SU-DHL-6 (cell line): ENCODE results near the gene ACYP1.

Experiments
- H2AFZ ChIP-seq: fragments of 200-600 bp; sonication (generic); 2 replicates; pipeline ENCODE4 v1.6.1; 2014; ENCODE audit warnings: low read depth, mild to moderate bottlenecking, moderate library complexity, mixed read lengths, antibody characterized with exemption, low read length; ENCODE audit not compliant: severe bottlenecking
- H3F3A ChIP-seq: fragments of 200-600 bp; shearing (Covaris generic); 2 replicates; pipeline ENCODE4 v1.6.0; 2016; ENCODE audit warnings: antibody characterized with exemption, mild to moderate bottlenecking; ENCODE audit not compliant: insufficient read depth
- H3K27ac ChIP-seq: fragments of 200-600 bp; sonication (generic); 2 replicates; pipeline ENCODE4 v1.5.1; 2016; ENCODE audit warnings: low read depth, mild to moderate bottlenecking, low read length, moderate library complexity, mixed read lengths
- H3K27me3 ChIP-seq: fragments of 200-600 bp; sonication (generic), shearing (Covaris generic); 2 replicates; pipeline ENCODE4 v1.6.0; 2014; ENCODE audit warnings: mild to moderate bottlenecking, low read length
- H3K36me3 ChIP-seq: fragments of 200-600 bp; sonication (generic); 2 replicates; pipeline ENCODE4 v1.6.1; 2014; ENCODE audit warnings: mild to moderate bottlenecking, low read length, mixed read lengths
- H3K4me2 ChIP-seq: fragments of 300-600, 200-600 bp; shearing (Covaris generic), sonication (generic); 2 replicates; pipeline ENCODE4 v1.6.0; 2014; ENCODE audit warnings: low read length, low read depth, mild to moderate bottlenecking; ENCODE audit not compliant: poor library complexity, severe bottlenecking
- H3K4me3 ChIP-seq: fragments of 200-600 bp; sonication (generic); 2 replicates; pipeline ENCODE4 v1.5.1; 2014; ENCODE audit warnings: antibody characterized with exemption, low read length, mild to moderate bottlenecking, mixed read lengths; ENCODE audit not compliant: insufficient read depth, poor library complexity, severe bottlenecking
- H3K79me2 ChIP-seq: fragments of 200-600 bp; sonication (generic); 2 replicates; pipeline ENCODE4 v1.6.1; 2014; ENCODE audit warnings: mild to moderate bottlenecking, low read length, moderate library complexity; ENCODE audit not compliant: insufficient read depth
- H3K9ac ChIP-seq: fragments of 200-600 bp; sonication (generic); 2 replicates; pipeline ENCODE4 v1.7.0; 2014; ENCODE audit warnings: mild to moderate bottlenecking, low read length
- H3K9me2 ChIP-seq: fragments of 200-600 bp; sonication (generic); replicated peaks from 2 replicates; pipeline ENCODE4 v1.6.1; 2014; ENCODE audit warnings: low read length; ENCODE audit not compliant: insufficient read depth
- H3K9me3 ChIP-seq: fragments of 200-600 bp; sonication (generic); 2 replicates; pipeline ENCODE4 v1.6.1; 2014; ENCODE audit warnings: low read length, mixed read lengths; ENCODE audit not compliant: insufficient read depth
- H4K20me1 ChIP-seq: fragments of 200-600 bp; sonication (generic); 2 replicates; pipeline ENCODE4 v1.6.1; 2014; ENCODE audit warnings: low read depth, mild to moderate bottlenecking, antibody characterized with exemption, low read length, moderate library complexity, mixed read lengths
- CTCF ChIP-seq: fragments of 200-600 bp; sonication (generic); IDR thresholded peaks from one replicate; pipeline ENCODE4 v1.5.1; 2017; ENCODE audit warnings: antibody characterized with exemption, mild to moderate bottlenecking, low read length, moderate library complexity; ENCODE audit not compliant: insufficient read depth, poor library complexity, severe bottlenecking
- EZH2phosphoT487 ChIP-seq: fragments of 200-600 bp; sonication (generic), shearing (Covaris generic); conservative IDR thresholded peaks from 2 replicates; pipeline ENCODE4 v1.6.1; 2018; ENCODE audit warnings: mild to moderate bottlenecking, antibody characterized with exemption, low read length, moderate library complexity, mixed read lengths

The ACYP1 gene

GRCh38 chr14:75005357-75005756 is 58.5 kb downstream of the ACYP1 start:
- H4K20me1 ChIP-seq = no peaks in the 10 kb centered on the region
- H3K36me3 ChIP-seq = peaks cover 13% of the 10 kb centered on the region; the same call in 1 of the 2 replicates
- H3K9me2 ChIP-seq = no peaks in the 10 kb centered on the region
- peaks cover 16% of the 10 kb centered on the region for H3K79me2 ChIP-seq
- no peak overlapping the region for H3K4me3 ChIP-seq
- H3F3A ChIP-seq = no peaks in the 10 kb centered on the region
- H2AFZ ChIP-seq = no peak overlapping the region
- no peaks in the 10 kb centered on the region for H3K9me3 ChIP-seq
- no peak overlapping the region for H3K9ac ChIP-seq
- no peak for TF ChIP-seq EZH2phosphoT487
- no peak overlapping the region for H3K4me2 ChIP-seq
- H3K27ac ChIP-seq = no peak overlapping the region
- no peaks in the 10 kb centered on the region for H3K27me3 ChIP-seq

- peaks cover 10% of the 10 kb centered on the region; the same call in 1 of the 2 replicates for H3K36me3 ChIP-seq
- 0 out of 2 replicates have a peak overlapping the region, but pooled peaks have one; percentile 2 for H3K27ac ChIP-seq
- H4K20me1 ChIP-seq = no peaks in the 10 kb centered on the region
- peak overlapping the region; percentile 82 for H3K4me3 ChIP-seq
- H3K4me2 ChIP-seq = peak overlapping the region; percentile 91
- no peaks in the 10 kb centered on the region for H3F3A ChIP-seq
- TF ChIP-seq CTCF (no peak), EZH2phosphoT487 (no peak)
- H3K9me2 ChIP-seq = no peaks in the 10 kb centered on the region
- no peaks in the 10 kb centered on the region for H3K9me3 ChIP-seq
- peaks cover 16% of the 10 kb centered on the region for H3K79me2 ChIP-seq
- H3K9ac ChIP-seq = peak overlapping the region; percentile 87
- H2AFZ ChIP-seq = peak overlapping the region; percentile 27
- no peaks in the 10 kb centered on the region for H3K27me3 ChIP-seq
Observed at GRCh38 chr14:75003250-75004027, 60.4 kb downstream of the ACYP1 start.
